COLO829 (cell line): ENCODE results near the gene DENND1A.
"Not testable (repeated sequence)": the region's sequence is repeated elsewhere in the genome, so short reads cannot be mapped to it uniquely, and the experiment has no call there.

ENCODE experiments used
- DNase-seq: peaks from one replicate; pipeline ENCODE4 v3.0.0; 2012; ENCODE audit warnings: low spot score

DENND1A gene

DNA sequence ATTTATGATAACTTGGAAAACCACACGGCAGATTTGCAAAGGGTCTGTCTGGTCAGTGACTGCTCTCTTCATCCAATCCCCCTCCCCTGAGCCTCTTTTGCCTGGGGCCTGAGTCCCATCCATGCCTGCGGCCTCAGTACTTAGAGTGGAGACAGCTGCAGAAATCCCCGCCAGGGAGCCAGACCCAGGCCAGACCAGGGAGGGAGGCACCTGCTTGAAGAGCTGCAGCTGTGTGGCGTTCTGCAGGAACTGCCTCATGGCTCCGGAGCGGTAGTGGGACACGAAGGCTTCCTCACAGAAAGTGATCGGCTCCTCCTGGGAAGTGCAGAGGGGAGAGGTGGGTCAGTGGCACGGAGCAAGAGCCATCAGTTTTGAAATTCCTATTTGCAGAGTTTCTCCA is 472.3 kb downstream of the DENND1A start:
- no peak for DNase-seq

DNA sequence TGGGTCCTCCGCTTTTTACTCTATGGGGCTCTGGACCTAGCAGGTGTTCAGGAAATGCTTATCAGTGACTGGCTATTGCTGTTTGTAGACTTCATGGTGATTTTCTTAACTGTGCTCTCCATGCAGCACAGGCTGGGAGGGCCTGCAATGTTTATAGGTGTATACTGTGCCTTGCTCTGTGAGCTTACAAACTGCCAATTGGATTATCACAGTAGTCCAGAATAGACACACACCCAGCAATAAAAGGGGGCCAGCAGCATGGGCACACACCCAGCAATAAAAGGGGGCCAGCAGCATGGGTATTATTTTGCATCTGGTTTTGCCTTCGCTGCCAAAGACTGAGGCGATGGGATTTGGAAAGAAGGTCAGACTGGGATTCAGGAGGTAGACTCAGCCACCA is 473.9 kb downstream of the DENND1A start:
- DNase-seq: no peak

DNA sequence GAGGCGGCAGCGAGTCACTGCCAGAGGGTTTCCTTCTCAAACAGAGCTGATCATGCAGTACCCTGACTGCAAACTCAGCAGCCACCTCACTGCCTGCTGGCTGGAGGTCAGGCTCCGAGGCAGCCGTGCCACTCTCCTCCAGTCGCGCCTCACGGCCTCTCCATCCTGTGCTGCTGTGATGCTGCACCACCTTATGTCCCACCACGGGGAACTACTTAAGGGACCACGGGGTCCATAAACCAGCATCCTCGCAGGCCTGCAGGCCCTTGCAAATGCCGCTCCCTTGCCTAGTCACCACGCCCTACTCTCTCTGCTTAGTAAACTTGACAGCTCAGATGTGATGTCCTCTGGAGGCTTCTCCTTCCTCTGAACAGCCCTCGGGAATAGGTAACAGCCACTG is 474.7 kb downstream of the DENND1A start:
- no peak for DNase-seq

DNA sequence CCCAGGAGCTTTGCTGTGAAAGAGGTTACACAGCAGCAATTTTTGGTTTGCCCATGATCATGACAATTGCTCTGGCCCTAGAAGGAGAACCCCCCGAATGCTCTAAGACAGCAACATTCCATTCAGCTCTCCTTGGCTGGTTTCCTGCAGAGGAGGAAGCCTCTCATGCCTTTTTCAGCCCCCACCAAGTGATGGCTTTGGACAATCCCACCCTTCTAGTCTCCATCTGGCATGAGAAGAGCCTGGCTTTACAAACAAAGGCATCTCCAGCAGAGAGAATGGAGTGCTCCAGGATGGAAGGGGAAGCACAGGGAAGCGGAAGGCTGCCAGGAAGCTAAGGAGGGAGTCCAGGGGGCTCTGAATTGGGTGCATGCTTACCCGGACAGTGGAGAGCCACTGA is 475.6 kb downstream of the DENND1A start:
- DNase-seq: no peak

DNA sequence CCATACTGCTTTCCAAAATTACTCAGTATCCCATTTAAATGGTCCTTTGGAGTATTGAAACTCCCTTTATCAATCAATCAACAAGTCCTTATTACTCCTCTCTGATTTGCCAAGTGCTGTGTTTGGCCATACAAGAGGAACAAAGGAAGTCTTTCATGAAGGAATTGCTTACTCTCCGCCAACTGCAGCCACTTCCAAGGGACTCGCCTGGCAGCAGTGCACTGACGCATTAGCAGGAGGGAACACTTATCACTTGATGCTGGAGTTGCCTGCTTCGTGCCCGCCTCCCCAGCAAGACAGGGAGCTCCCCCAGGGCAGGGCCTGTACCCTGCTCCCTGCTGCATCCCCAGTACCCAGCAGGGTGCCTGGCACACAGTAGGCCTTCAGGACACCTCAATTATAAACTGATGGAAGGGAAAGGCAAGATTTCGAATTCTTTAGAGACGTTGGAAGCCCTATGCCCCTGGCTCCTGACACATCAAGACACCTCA is 476.1 kb downstream of the DENND1A start:
- DNase-seq: peak; percentile 94

DNA sequence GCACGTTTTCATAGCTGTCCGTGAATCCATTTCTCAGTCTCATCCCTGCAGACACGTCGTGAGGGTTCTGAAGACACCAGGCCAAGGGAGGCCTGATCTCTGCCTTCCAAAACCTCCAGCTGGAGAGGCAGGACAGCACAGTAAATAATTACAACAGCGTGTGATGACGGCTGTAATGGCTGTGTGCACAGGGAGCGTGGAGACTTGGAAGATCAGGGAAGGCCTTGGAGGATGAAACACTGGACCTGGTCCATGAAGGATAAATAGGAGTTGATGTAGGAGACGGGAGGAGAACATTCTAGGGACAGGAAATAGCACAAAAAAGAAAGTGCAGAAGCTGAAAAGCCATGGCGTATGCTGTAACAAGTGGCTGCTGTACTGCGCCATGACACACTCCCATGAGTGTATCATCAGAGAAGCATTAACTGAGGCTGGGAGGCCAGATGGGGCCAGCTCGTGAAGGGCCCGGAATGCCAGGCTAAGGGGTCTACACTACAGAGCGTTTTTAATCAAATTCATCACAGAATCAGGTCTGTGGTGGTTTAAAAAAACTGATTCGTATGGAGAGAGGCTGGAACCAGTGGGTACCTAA is 476.8 kb downstream of the DENND1A start:
- DNase-seq: no peak

DNA sequence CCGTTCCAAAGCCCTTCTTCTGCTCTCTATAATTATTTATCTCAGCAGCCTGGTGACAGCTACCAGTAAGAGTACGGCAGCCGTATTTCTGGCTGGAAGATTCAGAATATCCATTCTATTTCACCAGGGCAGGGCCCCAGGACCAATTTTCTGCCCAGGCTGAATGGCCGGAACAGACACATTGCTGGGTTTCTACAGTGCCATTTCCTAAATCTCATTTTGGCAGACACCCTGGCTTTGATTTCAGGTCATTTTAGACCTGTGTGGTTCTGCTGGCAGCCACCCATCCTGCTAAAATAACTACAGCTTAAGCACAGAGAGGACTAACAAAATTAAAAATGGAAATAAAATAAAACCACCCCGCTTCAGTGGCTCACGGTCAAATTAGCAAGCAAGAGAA is 478.9 kb downstream of the DENND1A start:
- no peak for DNase-seq

DNA sequence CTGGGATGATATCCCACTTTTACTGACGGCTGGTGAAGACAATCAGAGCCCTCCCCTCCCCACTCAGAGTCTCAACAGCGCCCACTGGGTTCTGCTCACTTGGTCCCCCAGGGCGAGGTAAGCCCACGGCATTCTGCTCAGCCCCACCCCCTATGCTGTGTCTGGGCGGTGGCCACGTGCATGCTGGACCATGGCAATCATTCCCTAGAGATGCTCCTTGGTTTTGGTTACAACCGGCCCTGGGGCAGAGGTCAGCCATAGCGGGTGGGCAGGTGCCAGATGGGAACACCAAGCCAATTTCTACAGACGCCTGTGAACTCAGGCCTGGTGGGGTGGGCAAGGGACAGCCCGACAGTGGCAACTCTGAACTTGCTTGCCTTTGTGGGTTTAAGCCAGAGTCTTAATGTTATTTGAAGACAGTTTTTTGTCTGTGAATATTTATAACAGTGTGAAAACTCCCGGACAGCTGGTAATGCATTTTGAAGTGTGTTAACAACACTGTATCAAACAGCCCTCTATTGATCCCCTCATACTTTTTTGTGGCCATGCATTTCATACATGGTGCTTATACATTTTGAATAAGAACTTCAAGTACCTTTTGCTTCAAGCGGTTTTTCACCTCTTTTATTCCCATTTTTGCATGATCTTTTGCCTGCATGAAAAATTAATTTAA is 479.7 kb downstream of the DENND1A start:
- DNase-seq: no peak

DNA sequence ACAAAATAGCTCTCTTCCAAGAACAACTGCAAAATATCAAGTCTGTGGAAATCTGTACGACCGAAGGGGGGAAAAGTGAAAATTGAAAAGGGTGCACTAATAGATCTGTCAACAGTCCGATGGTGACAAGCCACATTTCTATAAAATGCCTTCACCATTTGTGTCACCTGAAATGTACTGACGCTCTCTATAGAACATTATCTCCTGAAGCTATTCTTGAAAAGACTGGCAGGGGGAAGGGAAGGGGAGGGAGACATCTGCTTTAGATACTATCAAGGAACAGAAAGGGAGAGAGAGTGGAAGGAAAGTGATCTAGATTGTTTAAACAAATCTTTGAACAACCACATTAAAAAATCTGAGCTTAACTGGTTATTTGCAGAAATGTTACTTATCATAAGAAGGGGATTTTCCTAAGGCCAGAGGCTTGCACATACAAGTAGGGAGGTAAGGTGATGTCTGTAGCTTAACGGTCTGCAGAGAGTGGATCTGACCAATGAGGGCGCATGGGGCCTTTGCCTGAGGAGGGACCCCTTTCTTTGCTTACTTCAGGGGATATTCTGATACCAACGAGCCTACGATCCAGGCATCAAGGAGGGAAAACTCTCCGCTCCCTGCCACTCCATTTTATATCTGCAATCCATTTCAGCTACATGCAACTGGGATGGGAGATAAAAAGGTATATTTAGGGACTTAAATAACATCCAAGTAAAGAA is 481.8 kb downstream of the DENND1A start:
- no peak for DNase-seq

DNA sequence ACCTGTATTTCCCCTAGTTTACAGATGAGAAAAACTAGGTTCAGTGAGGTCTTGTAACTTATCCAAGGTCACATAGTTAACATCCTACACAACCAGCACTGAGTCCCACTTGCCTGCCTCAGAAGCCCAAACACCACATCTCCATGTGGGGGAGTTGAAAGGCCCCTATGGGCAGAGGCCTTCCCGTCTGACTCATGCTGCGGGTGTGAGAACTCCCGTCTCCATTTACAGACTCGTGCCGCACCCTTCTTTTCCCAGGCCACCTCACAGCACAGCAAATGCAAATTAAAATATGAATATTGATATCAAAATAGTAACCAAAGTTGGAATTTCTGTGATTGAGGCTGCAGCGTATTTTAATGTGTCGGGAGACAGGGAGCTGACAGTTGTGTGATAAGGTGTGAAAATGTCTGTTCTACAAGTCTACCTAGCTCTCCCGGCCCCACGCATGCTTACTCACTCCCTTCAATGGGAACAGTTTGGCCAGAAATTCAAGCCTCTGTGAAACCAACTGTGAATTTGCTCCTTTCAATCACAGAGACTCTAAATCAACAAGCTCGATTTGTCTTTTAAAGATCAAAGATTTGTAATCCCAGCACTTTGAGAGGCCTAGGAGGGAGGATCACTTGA is 483.8 kb downstream of the DENND1A start:
- no peak for DNase-seq

DNA sequence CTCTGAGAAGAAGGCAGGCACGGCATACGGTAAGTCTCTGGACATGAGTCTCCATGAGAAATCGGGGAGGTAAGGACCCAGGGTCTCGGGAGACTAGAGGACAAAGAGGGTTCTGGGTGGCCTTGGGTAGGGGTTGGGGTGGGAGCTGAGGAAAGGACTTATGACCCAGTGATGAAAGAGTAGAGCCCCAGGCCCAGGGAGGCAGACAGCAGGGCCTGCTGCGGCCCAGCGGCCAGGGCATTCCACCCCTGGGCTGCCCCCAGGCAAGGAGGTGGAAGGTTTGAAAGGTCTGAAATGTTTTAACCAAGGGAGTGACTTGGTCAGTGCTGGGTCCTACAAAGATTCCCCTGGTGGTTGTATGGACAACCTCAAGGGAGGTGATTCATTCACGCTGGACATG is 484.8 kb downstream of the DENND1A start:
- DNase-seq: no peak

DNA sequence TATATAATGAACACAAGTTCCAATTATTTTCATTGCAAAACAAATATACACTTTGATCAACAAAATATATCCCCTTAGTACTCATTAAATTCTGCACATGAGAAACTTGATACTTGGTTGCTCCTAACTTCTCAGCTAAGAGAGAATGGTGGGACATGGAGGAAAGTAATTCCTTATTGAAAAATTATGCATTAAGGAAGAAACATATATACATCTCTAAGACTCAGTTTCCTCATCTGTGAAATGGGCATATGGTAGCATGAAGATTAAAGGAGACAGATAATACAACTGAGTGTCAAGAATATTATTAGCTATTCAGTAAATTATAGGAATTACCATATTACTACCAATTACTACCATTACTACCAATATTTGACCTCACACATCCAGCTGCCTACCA is 488.2 kb downstream of the DENND1A start:
- DNase-seq: no peak

DNA sequence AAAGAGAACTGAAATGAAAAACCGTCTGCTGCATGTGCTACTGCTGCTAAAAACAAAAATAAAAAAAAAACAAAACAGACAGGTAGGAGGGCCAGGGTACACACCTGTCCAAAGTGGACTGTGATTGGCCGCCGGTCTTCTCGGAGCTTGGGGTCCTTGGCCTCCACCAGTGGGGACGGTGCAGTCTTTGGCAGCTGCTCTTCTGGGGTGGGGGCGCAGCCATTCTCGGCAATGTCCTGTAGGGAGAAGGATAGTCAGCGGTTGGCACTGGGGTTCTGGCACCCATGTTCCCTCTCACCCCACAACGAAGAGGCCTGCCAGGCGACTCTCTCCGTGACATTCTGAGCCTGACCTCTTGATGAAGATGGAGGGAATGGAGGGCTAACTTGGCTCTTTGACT is 489.7 kb downstream of the DENND1A start:
- DNase-seq: no peak

DNA sequence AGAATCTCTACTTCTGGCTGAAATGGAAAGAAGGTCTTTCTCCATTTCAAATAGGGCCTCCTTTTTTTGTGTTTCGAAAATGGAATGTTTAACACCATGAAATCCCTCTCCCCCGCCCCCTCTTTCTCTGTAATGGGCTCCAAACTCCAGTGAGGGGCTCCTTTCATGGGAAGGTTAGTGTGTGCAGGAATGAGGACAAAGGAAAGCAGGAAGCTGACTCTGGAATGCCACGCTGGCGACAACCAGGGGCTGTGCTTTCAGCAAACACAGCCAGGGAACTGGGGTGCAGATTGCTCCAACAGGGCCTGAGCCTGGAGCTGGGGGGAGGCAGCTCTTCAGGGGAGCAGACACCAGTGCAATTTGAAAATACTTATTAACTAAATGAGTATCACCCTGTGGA is 491.1 kb downstream of the DENND1A start:
- no peak for DNase-seq

DNA sequence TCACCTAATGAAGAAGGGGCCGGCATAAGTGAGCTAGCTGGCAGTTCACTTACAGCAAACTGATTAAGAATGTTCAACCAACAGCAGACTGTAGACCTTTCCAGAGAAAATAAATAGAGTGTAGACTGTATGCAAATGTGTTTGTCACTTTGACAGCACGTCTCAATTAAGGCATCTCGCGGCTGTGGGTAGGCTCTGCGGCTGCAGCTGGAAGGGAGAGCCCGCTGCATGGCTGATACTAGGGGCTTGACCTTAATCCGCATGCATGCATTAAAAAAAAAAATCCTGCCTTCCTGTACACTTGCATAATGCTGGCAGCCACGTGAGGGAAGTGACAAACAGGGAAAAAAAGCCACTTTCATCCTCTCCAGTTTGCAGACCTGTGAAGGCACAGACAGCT is 491.6 kb downstream of the DENND1A start:
- DNase-seq: no peak

DNA sequence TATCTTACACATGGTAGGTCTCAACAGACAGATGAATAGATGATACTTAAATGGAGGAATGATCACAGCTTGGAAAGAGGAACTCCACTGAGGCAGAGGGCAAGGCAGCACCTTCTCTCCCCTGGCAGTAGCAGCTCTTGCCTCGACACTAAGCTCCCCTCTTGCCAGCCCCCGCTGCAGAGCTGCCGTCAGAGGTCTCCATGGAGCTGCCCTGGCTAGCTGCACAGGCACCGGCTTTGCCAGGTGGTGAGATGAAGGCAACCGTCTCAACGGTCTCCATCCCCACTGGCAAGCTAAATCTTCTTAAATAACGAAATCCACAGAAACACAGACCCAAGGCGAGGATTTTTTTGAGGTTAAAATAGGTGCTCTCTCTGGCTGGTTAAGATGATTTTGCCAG is 492.7 kb downstream of the DENND1A start:
- DNase-seq: no peak

DNA sequence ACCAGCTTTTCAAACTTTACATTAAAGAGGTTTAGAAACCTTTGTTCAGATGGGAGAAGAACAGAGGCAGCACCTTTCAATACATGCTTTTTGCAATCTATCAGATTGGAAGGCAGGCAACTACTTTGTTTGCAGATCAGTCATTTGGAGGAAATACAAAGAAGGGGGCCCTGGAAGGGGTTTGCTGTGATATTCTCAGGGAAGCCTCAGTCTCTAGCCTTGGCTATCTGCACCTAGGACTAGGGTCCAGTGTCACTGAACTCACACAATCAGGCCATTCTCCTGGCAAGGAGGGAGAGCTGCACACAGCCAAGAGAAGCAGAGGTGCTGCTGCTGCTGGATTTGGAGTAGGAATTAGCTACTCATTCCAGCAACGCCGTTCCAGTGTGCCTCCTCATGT is 494.5 kb downstream of the DENND1A start:
- DNase-seq: no peak

DNA sequence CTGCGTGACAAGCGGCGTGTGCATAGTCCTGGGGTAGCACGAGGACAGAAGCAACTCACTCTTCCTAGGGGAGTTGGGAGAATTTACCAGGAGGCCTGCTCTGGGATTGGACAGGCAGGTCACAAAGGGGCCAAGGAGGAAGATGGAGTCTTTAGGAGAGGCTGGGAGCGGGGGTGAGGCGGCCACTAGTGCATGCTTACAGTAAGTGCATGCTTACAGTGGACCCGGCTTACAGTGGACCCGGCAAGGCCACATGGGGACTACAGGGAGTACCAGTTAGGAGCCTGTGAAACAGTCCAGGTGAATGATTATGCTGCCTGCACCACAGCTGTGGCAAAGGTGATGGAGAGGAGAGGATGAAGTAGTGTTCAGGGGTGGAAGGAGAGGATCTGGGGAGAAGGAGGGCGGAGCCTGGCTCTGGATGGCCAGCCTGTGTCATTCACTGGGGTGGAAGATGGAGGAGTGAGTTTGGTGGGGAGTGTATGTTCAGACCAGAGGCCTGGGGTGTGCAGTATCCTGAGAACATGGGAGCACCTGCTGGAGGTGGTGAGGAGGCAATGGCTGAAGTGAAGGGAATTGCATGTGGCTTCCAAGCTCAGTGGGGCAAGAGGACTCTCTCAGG is 495.2 kb downstream of the DENND1A start:
- no peak for DNase-seq

DNA sequence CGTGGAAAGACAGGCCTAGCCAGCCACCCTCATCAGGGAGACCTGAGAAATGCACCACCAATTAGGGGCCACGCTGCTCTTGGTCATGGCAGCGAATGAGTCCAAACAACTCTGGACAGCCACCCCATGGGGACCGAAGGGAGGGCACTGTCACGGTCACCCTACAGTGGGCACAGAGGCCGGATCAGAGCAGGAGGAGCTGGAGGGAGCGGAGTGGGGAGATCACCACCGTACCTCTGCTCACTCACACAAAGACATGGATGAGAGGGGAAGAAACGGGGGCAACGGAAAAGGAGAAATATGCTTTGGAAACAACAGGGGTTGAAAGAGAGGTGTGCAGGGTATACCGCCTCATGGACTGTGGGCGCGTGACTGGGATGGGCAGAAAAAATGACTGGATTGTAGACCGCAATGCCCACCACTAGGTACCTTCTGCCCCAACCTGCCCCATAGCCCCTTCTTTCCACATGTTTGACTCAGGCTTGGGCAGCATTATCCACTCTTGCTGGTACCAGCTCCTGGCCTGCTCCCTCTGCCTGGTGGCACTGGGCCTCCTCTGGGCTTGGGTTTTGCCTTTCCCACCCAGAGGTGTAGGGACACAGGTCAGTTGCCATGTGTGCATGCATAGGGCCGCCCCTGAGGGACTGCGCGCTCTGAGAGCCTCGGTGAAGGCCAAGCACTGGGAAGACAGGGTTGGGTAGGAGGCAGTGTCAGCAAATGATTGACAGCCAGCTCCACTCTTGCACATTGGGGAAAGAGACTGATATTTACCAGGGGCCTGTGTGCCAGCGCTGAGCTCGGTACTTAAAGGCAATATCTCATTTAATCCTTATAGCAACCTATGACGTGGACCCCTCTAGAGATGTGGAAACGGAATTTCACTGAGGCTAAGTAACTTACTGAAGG is 497.3 kb downstream of the DENND1A start:
- DNase-seq: no peak

DNA sequence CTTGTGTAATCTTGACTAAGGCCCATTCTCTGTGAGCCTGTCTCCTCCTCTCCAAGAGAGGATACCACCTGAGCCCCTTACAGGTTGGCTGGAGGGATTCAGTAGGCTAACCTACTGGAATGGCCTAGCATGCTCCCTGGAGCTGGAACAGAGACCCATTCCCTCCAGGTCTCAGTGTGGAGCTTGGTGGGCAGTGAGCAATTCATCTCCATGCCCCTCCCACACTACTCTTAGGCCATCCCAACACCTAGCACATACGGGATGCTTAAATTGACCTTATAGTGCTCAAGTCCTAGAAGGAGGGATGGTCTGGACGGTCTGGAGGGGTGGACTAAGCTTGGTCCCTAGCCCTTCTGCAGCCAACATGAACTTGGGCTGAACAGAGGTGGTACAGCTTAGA is 498.3 kb downstream of the DENND1A start:
- DNase-seq: no peak

DNA sequence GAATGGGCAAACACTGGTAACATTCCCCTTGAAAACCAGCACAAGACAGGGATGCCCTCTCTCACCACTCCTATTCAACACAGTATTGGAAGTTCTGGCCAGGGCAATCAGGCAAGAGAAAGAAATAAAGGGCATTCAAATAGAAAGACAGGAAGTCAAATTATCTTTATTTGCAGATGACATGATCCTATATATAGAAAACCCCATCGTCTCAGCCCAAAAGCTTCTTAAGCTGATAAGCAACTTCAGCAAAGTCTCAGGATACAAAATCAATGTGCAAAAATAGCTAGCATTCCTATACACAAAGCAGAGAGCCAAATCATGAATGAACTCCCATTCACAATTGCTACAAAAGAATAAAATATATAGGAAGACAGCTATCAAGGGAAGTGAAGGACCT is 501.5 kb downstream of the DENND1A start:
- not testable (repeated sequence) for DNase-seq
